GM12878 (cell line): ENCODE results near the gene LRRC58. TPM values are rescaled to one million over a fixed set of nuclear protein-coding genes. Genes with fewer than 3 reads are reported as not detected.

Experiments used
- ATAC-seq: fragments of 200-7000 bp; cut with Tn5 transposase; 3 replicates; pipeline ENCODE4 v1.9.1; 2020; ENCODE audit warnings: mild to moderate bottlenecking, moderate library complexity
- BruUV-seq: library from RNA; stranded (reverse); fragments of 400-500 nt; replicated peaks from 2 replicates; lab custom pipeline; 2021; lab: Mats Ljungman, UMichigan
- CTCF ChIA-PET: fragments of 300-600 bp; sonication (Branson Sonifier 250); formaldehyde crosslinking; extraction: SDS; loops from one replicate; lab custom pipeline; 2021; ENCODE audit warnings: inconsistent platforms; lab: Yijun Ruan, JAX
- POLR2A ChIA-PET: fragments of 350-600 bp; formaldehyde crosslinking; extraction: SDS; loops from one replicate; lab custom pipeline; 2021; ENCODE audit warnings: inconsistent platforms; lab: Charles Lee
- RAD21 ChIA-PET: fragments of 300-600 bp; sonication (Branson Sonifier 250); formaldehyde crosslinking; loops from one replicate; lab custom pipeline; 2023; ENCODE audit warnings: antibody characterized with exemption; ENCODE audit not compliant: unreplicated experiment; lab: Charles Lee
- SMC1A ChIA-PET: fragments of 300-600 bp; sonication (Branson Sonifier 250); formaldehyde crosslinking; loops from one replicate; lab custom pipeline; 2023; ENCODE audit not compliant: unreplicated experiment, uncharacterized antibody; lab: Charles Lee
- DNase-seq: peaks from one replicate; pipeline ENCODE4 v3.0.0-alpha.2; 2011; ENCODE audit warnings: low read depth, low spot score
- FAIRE-seq: peaks from 3 replicates; lab custom pipeline; 2011; peaks lifted over from hg19 to GRCh38; lab: Jason Lieb, UNC
- H2AFZ ChIP-seq: 2 replicates; pipeline ENCODE4 v1.6.0; 2011; ENCODE audit warnings: low read depth, low read length, control low read depth; ENCODE audit not compliant: control insufficient read depth
- H3K27ac ChIP-seq: 2 replicates; pipeline ENCODE4 v1.5.1; 2011; ENCODE audit warnings: control low read depth; ENCODE audit not compliant: control insufficient read depth, insufficient read depth
- H3K27me3 ChIP-seq, 2 experiments: replicated peaks in 1 of 2; 2 replicates each; pipeline versions ENCODE4 v1.6.0 to v1.6.1; 2011; ENCODE audit warnings: low read length in 1 of 2; ENCODE audit not compliant: control insufficient read depth in 2 of 2, insufficient read depth in 2 of 2
- H3K36me3 ChIP-seq, 2 experiments: 2 replicates each; pipeline ENCODE4 v1.5.1; 2011; ENCODE audit warnings: low read length in 1 of 2; ENCODE audit not compliant: control insufficient read depth in 2 of 2, insufficient read depth in 2 of 2
- H3K4me1 ChIP-seq: 2 replicates; pipeline ENCODE4 v1.6.1; 2011; ENCODE audit warnings: mild to moderate bottlenecking, low read length, moderate library complexity, mixed read lengths; ENCODE audit not compliant: control insufficient read depth, insufficient read depth
- H3K4me2 ChIP-seq: 2 replicates; pipeline ENCODE4 v1.6.0; 2011; ENCODE audit warnings: control low read depth; ENCODE audit not compliant: control insufficient read depth, insufficient read depth
- H3K4me3 ChIP-seq: fragments of 200-600 bp; sonication (generic); 2 replicates; pipeline ENCODE4 v1.5.1; 2016
- H3K79me2 ChIP-seq: 2 replicates; pipeline ENCODE4 v1.6.0; 2011; ENCODE audit warnings: low read length; ENCODE audit not compliant: control insufficient read depth, insufficient read depth
- H3K9ac ChIP-seq: 2 replicates; pipeline ENCODE4 v1.8.0; 2011; ENCODE audit warnings: low read length, control low read depth, mixed read lengths; ENCODE audit not compliant: control insufficient read depth, insufficient read depth
- H3K9me3 ChIP-seq: replicated peaks from 3 replicates; pipeline ENCODE4 v1.5.1; 2011; ENCODE audit warnings: mild to moderate bottlenecking, low read length; ENCODE audit not compliant: control insufficient read depth, insufficient read depth
- H4K20me1 ChIP-seq: 2 replicates; pipeline ENCODE4 v1.6.0; 2011; ENCODE audit not compliant: control insufficient read depth, insufficient read depth
- CHD2 ChIP-seq: IDR thresholded peaks from 2 replicates; pipeline ENCODE4 v1.6.1; 2011; ENCODE audit warnings: low read depth, low read length, improper control_type of control experiment, borderline replicate concordance
- NBN ChIP-seq: fragments of 450-650 bp; IDR thresholded peaks from 2 replicates; pipeline ENCODE4 v1.6.1; 2016
- SREBF1 ChIP-seq: IDR thresholded peaks from 2 replicates; pipeline ENCODE4 v1.6.1; 2012; ENCODE audit warnings: mild to moderate bottlenecking, low read length
- ZSCAN29 ChIP-seq: fragments of 450-650 bp; IDR thresholded peaks from 2 replicates; pipeline ENCODE4 v1.6.1; 2017; ENCODE audit warnings: mild to moderate bottlenecking, moderate library complexity
- WGBS: methylation state at CpG from one replicate; pipeline ENCODE4 v1.1.6; 2016; ENCODE audit warnings: low lambda C conversion rate; ENCODE audit not compliant: insufficient replicate concordance, insufficient coverage; ENCODE audit errors: missing lambda C conversion rate; 5-methylcytosine and 5-hydroxymethylcytosine counted together
- in situ Hi-C: fragments of 300-500 bp; cut with MboI; formaldehyde crosslinking; loops from 9 replicates; pipeline ENCODE4 v1.14.3; 2018; ENCODE audit warnings: mixed read lengths
- intact Hi-C: fragments of 100-400 bp; cut with micrococcal nuclease; formaldehyde crosslinking; loops from one replicate; pipeline ENCODE4 v1.14.2; 2022; ENCODE audit not compliant: unreplicated experiment
- polyA plus RNA-seq, 11 experiments: library from polyadenylated mRNA; depleted of rRNA in 4 of 11; unstranded in 6 of 11; stranded (reverse) in 5 of 11; fragments of >200 nt; fragmentation: Nextera tagmentation in 4 of 11; fragmentation: Illumina TruSeq in 1 of 11; extraction: Ambion mirVana in 4 of 11; extraction: Trizol in 1 of 11; gene quantifications; 1 replicate in 1 of 11; 2 replicates in 10 of 11; pipeline versions ENCODE4 v1.2.1 to v1.2.3, GENCODE V29; 2011 to 2016; ENCODE audit warnings: inconsistent platforms in 2 of 11, missing spikeins in 2 of 11, low read depth in 1 of 11
- total RNA-seq, 4 experiments: library from RNA; depleted of rRNA in 3 of 4; stranded (reverse); fragments of >200 nt in 3 of 4; fragmentation: Illumina TruSeq in 1 of 4; extraction: Trizol in 1 of 4; gene quantifications; 2 replicates each; pipeline versions ENCODE4 v1.2.1 to v1.2.3, GENCODE V29; 2013 to 2021
- TF ChIP-seq, protein P1 (sequence below): fragments of 150-350 bp; IDR thresholded peaks from 2 replicates; pipeline ENCODE4 v1.6.1; 2016; ENCODE audit warnings: low read depth, low read length
- TF ChIP-seq, protein P2 (sequence below): fragments of 450-650 bp; IDR thresholded peaks from 2 replicates; pipeline ENCODE4 v1.6.1; 2014; ENCODE audit warnings: mild to moderate bottlenecking

The LRRC58 gene
- total and polyA plus RNA-seq, 10 of the 15 experiments (the other 5 are each of a cell fraction or from before 2014, with no cell fraction given), result 7.7 to 29.5 (median 18.8) TPM

DNA sequence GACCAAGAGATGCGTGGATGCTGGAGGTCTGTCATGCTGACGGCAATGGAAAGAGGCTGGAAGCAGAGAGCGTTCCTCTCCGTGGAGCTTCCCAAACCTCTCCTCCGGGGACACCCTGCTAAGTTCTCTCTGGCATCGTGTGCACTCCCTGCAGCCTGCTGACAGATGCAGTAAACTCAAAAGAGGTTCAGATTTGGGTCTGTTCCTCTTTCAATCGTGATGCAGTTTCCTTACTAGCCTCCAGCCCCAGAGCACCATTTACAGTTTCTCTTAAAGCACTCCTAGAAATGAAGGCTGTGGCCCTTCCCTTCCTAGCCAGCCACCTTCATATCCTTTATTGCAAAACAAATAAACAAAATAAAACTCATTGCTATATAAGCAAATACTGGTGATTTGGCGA, 47.3 kb upstream of the LRRC58 start (continued):
- TF ChIP-seq, protein P1, sequence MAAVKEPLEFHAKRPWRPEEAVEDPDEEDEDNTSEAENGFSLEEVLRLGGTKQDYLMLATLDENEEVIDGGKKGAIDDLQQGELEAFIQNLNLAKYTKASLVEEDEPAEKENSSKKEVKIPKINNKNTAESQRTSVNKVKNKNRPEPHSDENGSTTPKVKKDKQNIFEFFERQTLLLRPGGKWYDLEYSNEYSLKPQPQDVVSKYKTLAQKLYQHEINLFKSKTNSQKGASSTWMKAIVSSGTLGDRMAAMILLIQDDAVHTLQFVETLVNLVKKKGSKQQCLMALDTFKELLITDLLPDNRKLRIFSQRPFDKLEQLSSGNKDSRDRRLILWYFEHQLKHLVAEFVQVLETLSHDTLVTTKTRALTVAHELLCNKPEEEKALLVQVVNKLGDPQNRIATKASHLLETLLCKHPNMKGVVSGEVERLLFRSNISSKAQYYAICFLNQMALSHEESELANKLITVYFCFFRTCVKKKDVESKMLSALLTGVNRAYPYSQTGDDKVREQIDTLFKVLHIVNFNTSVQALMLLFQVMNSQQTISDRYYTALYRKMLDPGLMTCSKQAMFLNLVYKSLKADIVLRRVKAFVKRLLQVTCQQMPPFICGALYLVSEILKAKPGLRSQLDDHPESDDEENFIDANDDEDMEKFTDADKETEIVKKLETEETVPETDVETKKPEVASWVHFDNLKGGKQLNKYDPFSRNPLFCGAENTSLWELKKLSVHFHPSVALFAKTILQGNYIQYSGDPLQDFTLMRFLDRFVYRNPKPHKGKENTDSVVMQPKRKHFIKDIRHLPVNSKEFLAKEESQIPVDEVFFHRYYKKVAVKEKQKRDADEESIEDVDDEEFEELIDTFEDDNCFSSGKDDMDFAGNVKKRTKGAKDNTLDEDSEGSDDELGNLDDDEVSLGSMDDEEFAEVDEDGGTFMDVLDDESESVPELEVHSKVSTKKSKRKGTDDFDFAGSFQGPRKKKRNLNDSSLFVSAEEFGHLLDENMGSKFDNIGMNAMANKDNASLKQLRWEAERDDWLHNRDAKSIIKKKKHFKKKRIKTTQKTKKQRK, result no peak
- TF ChIP-seq ZSCAN29 (no peak), CHD2 (no peak), SREBF1 (no peak)
- TF ChIP-seq, protein P2, sequence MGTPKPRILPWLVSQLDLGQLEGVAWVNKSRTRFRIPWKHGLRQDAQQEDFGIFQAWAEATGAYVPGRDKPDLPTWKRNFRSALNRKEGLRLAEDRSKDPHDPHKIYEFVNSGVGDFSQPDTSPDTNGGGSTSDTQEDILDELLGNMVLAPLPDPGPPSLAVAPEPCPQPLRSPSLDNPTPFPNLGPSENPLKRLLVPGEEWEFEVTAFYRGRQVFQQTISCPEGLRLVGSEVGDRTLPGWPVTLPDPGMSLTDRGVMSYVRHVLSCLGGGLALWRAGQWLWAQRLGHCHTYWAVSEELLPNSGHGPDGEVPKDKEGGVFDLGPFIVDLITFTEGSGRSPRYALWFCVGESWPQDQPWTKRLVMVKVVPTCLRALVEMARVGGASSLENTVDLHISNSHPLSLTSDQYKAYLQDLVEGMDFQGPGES, result no peak

DNA sequence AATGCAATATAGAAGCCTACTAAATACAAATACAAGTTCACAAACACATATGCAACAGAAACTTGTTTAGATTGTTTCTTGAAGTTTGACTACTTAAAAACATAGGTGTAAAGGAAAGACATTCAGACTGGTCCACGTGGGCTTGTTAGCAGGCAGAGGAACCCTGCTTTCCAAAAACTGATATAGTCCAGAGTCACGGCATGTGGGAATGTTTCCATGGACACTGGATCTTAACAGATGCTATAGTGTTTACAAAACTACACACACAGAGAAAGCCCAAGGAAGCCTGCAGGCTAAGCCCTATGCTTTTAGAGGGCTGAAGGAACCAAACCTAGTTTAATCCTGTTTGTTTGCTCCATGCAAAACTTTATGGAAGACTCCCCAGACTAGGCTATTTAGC, 45.2 kb upstream of the LRRC58 start:
- no peak overlapping the region for H3K27ac ChIP-seq
- TF ChIP-seq NBN, result no peak
- TF ChIP-seq, all 136 proteins: peak for 0
- ChIA-PET RAD21 (no interaction called here), SMC1A (no interaction called here), POLR2A (no interaction called here), CTCF (interaction anchor here (1.9 kb wide), 1 partner anchor 23 kb away, joined by 5 read pairs; no protein-coding TSS in a partner anchor)
- no peak overlapping the region for H3K4me3 ChIP-seq
- BruUV-seq, result no TSS peak
- 22% methylated on average over 2 of the region's 2 CpGs for WGBS
- FAIRE-seq, result no peak
- H3K27me3 ChIP-seq, result no peaks in the 10 kb centered on the region; a peak in 1 of 4 replicates
- no peaks in the 10 kb centered on the region for H3K36me3 ChIP-seq
- H2AFZ ChIP-seq, result no peak overlapping the region
- intact Hi-C loops, result no loop called here
- no peak for DNase-seq
- no peaks in the 10 kb centered on the region for H3K4me1 ChIP-seq
- H3K79me2 ChIP-seq, result no peaks in the 10 kb centered on the region
- no peaks in the 10 kb centered on the region; the same call in 2 of the 3 replicates for H3K9me3 ChIP-seq
- no peak for ATAC-seq
- H3K4me2 ChIP-seq, result no peak overlapping the region
- H3K9ac ChIP-seq, result no peak overlapping the region
- in situ Hi-C loops, result no loop called here
- H4K20me1 ChIP-seq, result no peaks in the 10 kb centered on the region
